SIG-M5 treated with dmso at 0.1 percent for 504 hours (cell line): Measurements from ENCODE around the gene GSAP.
"Not testable (repeated sequence)": the region's sequence is repeated elsewhere in the genome, so short reads cannot be mapped to it uniquely, and the experiment has no call there.

ENCODE experiments used
- DNase-seq: peaks from one replicate; lab custom pipeline; 2025; ENCODE audit not compliant: unreplicated experiment; lab: John Stamatoyannopoulos, UW

Gene GSAP

DNA sequence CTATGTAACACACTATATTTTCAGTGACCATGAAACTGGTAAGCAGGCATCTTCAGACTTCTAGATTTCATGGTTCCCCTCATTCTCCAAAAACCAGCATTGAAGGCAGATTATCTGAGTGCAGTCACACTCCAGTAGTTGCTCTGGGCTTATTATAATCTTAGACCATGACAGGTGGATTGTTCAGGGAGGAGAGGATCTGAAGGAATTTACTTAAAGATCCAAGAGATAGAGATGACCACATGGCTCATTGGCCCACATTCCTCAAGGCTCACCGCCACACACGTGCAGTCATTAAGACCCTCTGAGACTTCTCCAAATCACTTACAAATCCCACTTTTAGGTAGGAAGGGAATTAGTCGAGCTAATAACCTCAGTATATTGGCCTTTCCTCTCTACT is 55.2 kb downstream of the GSAP start:
- no peak for DNase-seq

DNA sequence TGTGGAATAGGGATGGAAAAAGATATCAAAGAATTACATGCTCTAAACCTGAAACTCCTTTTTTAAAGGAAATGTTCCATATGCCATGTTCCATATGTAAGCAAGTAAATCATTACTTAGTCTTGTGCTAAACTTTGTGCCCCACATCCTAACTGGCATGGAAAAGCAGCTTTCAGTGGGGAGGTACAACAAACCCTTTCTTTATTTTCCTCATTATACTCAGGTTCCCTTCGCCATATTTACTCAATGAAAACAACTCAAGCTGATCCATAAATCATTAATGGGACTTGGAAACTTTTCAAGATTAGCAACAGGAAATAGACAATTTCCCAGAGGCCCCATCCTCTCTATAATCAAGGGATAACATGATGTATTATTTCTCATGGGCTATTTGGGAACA is 56.0 kb downstream of the GSAP start:
- no peak for DNase-seq

DNA sequence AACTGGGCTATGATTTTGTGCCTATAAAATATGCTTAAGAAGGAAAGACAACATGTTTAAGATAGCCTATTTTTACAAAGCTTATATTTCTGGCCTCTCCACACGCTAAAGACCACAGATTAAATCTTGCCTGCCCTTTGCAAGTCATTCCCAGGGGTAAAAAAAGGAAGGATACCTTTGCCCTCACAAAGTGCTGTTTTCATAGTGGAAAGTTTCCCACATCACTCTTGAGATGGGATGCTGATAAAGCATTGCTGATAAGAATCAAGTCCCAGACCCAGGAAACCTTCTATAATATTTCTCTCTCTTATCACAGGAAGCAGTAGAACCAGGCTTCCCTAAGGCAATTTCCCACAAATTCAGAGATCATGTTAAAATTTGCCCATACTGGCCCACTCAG is 56.5 kb downstream of the GSAP start:
- no peak for DNase-seq

DNA sequence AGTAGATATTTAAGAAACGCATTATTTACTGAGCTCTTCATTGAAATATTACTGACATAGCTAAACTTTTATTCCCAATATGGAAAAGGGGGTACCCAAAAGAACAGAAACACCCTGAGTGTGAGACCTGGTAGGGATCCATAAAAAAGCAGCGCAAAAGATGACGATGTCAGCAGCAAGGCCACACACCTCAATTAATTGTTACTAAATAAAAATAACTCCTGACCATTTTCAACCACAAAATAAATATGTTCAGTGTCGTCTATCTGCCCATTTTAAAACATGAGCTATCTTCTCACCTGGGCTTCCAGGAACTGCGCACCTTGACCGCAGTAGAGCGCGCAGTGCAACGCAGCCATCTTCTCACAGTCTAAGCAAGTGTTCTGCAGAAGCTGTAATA is 61.2 kb downstream of the GSAP start:
- DNase-seq: no peak

DNA sequence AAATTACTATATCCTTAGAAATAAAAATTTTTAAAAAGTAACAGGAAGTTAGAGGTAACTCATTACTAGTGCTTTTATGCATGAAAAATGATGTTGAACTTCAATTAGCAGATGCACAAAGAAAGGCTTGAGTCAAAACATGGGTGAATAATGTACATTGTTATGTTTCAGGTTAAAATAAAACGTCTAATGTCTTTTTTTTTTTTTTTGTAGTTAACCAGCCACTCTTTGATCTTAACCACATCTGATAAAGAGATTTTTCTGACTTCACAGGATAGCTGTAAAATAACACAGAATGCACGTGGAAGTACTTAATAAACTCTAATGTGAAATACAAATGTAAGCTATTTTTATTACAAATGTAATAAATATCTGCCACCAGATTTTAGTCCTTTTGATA is 61.7 kb downstream of the GSAP start:
- DNase-seq: no peak

DNA sequence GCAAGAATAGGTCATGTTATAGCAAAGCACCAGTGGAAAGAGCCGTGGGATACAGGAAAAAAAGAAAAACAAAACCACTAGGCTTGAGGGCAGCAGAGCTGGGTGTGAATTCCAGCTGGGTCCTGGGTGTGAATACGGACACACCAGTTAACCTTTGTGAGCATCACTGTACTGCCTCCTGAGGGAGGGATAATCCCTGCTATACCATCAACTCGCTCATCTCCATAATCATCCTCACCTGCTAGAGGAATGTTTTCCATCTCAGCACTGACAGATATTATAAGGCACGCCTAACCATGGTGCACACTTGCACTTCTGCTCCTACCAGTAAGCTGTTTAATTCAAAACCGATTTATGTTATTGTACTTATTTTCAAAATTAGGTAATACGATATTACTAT is 62.2 kb downstream of the GSAP start:
- DNase-seq: no peak

DNA sequence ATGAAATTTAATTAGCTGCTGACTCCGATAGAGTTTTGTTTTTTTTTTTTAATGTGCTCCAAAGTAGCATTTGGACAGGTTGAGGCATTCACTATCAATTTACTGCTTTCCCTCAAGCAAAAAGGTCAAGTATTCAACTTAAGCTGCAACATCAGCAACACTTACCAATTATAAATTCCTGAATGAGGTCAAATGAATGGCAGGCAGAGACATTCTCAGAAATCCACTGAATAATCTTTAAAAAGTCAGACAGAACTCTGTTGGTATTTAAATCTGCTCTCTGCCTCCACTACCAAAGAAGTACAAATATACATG is 62.8 kb downstream of the GSAP start:
- DNase-seq: no peak

DNA sequence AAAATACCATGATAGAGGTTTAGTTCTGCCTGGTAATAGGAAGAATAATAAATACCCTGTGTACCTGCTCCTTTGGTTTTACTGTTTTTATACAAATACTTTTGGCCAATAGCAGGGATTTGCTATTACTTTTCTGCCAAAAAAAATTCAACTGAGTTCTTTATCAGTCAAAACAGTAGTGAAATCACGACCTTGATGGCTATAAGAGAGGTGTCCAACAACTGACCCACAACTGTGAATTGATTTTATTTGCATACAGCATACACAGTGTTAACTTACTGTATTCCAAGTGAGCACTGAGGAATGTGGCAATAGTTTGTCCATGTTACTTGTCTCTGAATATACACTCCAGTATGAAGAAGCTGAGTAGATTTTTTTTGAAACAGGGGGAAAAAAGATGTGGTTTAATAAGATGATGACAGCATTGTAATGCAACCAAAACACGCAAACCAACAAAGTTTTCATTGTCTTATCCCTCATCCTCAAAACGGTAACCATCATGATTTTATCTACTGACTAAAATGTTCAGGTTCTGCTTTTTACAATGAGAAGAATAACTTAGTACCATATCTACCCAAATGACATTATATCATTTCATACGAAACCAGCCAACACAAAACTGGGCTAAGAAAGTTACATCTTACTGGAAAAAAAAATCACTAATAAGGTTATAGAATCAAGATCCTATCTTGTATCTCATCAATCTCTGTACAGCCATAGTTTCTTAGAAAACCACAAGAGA is 63.3 kb downstream of the GSAP start:
- no peak for DNase-seq

DNA sequence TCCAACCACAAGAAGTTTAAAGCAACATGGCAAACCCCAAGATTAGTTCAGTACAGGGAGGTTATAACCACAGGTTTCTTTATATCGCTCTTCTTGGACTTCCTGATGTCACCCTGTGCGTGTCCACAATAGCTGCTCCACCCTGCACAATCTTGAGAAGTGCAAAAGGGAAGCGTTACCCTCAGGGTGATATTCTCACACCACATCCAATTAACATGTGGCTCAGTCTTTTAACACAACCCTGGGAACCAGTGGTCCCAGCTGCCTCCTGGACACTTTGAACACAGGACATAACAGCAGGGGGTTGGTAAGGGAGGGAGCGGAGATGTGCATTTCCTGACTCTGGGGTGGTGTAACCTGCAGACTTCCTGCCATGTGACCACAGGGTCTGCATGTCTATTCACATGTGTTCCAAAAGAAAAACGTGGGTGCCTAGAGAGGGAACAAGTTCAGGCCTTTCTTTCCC is 64.6 kb downstream of the GSAP start:
- peak; percentile 69 for DNase-seq

DNA sequence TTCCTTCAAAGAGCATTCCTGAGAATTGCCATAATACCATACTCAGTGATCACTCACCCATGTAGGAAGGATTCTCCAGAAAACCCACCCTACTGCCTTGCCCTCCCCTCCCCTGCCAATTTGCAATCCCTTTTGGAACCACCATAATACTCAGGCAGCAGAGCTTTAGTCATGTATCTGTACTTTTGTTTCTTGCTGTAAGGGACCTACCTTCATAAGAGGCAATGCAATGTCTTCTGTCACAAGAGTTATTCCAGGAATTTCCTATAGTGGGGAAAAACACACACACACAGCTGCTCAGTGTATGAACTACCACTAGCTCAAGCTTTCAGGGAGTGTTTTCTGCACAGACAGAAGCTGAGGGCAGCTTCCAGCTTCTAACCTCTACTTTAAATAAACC is 67.0 kb downstream of the GSAP start:
- DNase-seq: no peak

DNA sequence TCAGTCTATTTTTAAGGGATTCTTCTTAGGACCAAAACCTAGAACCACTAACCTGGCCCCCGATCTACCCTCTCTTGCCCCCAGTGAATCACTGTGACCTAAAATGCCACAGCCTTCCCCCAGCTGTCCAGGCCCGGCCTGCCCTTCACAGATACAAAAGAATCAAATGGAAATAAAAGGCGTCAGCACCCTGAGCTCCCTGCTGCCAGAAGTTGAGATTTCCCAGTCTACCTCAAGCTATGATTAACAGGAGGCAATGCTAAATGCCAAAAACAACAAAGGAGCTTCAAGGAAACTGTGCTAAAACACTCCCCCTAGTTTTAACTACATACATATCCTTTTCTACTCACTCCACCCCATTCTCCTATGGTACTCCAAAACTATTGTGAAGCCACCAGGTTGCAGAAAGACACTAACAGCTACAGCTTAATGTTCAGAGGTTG is 67.8 kb downstream of the GSAP start:
- DNase-seq: no peak

DNA sequence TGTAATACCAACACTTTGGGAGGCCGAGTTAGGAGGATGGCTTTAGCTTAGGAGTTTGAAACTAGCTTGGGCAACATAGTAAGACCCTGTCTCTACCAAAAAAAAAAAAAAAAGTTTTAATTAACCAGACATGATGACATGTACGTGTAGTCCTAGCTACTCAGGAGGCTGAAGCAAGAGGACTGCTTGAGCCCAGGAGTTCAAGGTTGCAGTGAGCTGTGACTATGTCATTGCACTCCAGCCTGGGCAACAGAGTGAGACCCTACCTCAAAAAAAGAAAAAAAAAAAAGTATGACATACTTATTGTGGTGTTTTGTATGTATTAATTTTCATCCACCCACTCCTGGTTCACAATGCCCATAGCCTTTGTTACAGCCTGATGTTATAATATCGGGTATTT is 69.7 kb downstream of the GSAP start:
- DNase-seq: no peak

DNA sequence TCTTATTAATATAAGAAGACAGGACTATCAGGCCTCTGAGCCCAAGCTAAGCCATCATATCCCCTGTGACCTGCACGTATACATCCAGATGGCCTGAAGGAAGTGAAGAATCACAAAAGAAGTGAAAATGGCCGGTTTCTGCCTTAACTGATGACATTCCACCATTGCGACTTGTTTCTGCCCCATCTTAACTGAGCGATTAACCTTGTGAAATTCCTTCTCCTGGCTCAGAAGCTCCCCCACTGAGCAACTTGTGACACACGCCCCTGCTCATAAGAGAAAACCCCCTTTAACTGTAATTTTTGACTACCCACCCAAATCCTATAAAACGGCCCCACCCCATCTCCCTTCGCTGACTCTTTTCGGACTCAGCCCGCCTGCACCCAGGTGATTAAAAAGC is 70.7 kb downstream of the GSAP start:
- not testable (repeated sequence) for DNase-seq

DNA sequence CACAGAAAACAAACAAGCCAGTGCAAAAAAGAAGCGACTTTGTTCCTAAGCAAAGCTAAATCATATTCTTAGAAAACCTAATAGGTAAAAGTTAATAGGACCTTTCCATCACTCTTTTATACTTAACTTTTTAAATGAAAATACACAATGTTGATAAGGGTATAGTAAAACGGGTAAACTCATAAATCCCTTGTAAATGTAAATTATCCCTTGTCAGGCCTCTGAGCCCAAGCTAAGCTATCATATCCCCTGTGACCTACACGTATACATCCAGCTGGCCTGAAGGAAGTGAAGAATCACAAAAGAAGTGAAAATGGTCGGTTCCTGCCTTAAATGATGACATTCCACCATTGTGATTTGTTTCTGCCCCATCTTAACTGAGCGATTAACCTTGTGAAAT is 76.4 kb downstream of the GSAP start:
- no peak for DNase-seq

DNA sequence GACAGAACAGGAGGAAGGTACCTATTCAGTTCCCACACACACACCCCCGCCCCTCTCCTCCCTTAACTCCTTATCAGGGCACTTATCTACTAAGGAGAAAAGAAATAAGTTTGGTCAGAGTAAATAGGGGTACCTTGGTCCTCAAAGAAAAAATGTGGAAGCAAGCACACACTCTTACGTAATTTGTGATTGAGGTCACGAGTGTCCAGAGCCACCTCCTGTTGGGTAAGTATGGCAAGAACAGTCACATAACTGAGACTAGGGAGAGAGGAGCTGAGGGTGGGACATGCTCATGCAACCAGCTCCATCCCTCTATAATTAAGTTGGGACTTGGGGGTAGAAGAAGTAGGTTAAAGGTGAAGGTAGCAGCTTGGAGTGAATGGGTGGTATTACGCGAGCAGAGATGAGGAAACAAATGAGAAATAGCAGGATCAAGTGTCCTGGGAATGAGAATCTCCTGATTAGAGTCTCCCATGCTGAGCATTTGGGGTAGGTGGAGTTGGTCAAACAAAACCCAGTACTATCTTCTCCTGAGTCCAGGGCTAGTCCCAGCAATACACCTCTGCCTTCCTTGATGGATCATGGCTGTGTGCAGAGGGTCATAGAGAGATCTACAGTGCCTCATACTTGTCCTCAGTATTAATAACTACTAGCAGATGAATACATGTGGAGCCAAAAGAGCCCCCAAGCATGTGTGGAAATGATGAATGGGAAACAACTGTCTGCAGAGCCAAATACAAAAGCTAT is 77.1 kb downstream of the GSAP start:
- DNase-seq: peak; percentile 75

DNA sequence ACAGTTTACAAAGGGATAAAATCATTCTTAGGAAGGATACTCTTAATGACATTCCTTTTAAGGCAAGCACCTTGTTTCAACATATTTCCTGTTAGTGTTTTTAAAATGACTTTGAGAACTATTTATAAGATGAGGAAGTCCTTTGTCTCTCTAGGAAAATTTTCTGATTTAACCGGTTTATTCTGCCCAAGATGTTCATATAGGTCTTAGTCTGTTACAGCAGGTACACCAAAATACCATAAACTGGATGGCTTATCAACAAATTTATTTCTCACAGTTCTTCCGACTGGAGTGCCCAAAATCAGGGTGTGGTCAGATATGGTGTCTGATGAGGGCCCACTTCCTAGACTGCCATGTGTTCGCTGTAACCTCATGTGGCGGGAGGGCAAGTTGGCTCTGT is 77.9 kb downstream of the GSAP start:
- DNase-seq: peak; percentile 70

DNA sequence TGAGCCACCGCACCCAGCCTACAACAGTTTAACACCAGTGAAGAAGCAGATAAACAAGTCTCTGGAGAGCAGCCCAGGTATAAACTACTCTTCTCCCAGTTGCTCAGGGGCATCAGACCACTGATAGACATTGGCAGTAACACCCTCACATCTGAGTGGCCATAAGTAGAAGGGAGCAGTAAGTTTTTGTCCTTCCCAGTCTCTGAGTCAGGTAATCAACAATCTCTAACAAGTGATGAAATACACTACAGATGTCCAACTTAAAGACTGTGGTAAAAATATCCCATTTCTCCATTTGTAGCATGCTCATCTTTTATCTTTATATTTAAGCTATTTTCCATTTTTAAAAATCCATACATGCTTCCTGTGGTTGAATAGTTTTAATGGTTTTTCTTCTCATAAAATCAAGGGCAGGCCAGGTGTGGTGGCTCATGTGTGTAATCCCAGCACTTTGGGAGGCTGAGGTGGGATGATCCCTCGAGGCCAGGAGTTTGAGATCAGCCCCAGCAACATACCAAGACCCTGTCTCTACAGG is 78.6 kb downstream of the GSAP start:
- DNase-seq: no peak

DNA sequence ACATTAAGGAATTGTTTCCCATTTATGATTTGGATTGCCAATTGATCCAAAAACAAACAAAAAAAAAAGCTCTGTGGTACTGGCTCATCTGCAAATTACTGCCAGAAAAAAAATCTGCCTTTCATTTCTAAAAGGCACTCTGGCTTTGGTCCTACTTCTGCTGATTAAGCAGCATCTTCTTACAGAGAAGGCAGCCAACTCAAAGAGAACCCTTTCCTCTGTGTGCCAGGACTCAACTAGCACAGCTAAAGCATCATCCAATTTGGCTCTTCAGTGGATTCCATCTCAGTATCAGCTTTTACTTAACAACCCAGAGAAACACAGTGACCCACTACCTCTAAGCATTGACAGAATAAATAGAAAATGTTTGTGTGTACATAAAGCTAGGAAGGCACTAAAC is 80.6 kb downstream of the GSAP start:
- no peak for DNase-seq

DNA sequence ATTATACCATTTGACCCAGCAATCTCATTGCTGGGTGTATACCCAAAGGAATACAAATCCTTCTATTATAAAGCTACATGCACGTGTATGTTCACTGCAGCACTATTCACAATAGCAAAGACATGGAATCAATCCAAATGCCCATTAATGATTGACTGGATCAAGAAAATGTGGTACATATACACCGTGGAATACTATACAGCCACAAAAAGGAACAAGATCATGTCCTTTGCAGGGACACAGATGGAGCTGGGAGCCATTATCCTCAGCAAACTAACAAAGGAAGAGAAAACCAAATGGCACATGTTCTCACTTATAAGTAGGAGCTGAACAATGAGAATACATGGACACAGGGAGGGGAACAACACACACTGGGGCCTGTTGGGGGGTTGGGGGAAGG is 82.1 kb downstream of the GSAP start:
- not testable (repeated sequence) for DNase-seq

DNA sequence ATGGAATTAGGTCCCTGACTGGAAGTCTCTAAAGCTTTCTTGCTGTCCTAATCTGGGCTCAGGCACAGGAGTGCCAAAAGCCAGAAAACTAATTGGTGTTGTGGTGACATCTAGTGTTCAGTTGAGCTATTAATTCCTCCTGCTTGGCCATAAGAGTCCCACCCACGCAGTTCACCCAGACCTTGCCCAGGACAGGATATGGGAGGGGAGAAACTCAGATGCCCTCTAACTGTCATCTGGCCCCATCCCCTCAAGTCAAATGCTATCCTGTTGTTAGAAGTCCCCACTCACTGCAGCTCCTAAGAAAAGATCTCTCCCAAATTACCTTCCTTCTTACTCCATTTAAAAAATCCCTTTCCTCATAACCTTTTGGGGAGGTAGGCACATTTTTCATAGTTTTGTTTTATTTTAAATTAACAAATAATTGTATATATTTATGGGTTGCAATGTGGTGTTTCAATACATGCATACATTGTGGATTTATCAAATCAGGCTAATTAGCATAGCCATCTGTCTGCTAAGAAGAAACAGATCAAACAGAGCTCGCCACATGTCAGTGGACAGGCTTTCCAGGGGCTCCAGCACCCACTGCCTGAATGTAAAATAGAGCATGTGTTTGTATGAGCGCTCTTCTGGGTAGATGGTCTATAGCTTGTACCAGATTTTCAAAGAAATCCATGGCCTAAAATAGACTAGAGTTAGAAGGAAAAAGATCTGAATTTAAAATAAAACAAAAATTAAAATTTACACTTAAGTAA is 84.0 kb downstream of the GSAP start:
- peak; percentile 87 for DNase-seq

DNA sequence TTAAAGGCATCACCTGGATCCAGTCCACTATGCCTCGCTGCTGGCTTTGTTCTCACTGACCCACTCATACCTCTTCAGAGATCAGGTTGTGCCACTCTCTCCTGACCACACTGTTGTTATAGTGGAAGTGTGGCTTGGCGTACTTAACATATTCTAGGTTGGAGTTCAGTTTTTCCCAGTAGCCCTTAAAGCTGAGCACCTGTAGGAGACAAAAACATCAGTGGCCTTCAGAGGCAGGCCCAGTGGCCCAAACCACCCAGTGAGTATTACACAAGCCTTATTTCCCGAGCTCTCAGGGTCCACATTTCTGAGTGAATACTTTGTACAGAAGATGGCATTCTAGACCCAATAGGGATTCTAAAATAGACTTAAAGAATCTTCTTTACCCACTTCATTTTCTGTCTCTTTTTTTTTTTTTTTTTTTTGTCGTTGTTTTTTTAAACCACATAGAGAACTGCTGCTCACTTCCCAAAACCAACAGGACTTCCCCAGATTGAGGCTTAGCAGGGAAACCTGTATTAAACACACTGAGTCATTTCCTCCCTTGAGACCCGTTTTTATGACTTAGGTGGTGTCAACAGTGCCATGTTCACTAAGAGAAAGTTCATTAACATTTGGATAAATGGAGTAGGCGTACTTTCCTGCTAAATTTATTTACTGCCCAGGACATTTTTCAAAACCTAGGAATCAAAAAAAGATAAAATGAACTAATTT is 85.8 kb downstream of the GSAP start:
- DNase-seq: peak; percentile 80
